Stimulated activated CD4-positive, alpha-beta T cell treated with anti-CD3 and anti-CD28 coated beads, Interleukin-1b, Interleukin-23, amount 100 ng/mL, for 4 hours (primary cell): ENCODE results near the gene TRIM54.
A peak's percentile ranks its signal among the peaks of the same experiment; 100 is the strongest.
"Not testable (repeated sequence)": the region's sequence is repeated elsewhere in the genome, so short reads cannot be mapped to it uniquely, and the experiment has no call there.

Experiments used
- DNase-seq, 2 donors: peaks; one replicate each; pipeline ENCODE4 v3.0.0-alpha.2; 2020; ENCODE audit warnings: low read depth in 2 of 2

The TRIM54 gene

DNA sequence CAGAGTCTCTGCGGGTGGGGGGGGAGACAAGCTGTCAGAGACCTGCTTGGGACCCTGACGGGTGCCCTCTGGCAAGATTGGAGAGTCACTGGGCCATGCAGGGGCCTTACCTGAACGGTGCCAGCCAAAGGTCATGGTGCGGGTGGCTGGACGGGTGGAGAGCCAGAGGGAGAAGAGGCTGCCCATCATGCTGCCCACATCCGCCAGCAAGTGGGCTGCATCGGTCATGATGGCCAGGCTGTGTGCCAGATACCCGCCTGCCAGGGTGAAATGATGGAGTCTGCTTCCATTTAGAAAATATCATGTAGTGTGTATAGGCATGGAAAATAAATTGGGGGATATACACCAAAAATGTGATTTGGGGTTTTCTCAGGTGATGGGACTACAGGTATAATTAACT is 24.2 kb upstream of the TRIM54 start:
- no peak for DNase-seq

DNA sequence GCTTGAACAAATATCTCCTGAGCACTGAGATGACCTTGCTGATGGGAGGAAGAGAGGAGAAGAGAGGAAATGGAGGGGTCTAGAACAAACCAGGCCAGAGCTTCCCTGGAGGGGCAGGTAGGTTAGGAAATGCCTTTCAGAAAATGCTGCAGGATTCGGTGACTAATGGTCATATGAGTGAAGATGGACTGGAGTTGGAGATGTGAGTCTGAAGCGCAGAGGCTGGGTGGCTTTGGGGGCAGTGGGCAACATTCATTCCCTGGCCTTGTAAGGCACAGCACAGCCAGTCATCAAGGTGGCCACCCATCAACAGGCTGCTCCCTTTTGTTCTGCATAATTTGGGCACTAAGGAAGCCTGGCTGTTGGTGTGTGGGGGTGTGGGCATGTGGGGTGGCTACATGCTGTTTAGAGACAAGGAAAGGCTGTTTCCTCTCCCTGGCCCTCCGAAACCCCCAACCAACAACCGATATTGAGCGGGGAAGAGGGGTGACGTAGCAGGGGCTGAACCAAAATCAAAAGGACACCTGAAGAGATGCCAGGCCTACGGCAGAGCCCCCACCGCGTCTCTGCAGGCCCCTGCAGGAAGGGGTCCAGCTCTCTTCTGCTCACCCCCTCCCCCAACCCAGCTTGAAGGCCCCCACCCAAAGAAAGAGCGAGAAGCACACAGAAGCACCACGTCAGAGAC is 20.8 kb upstream of the TRIM54 start:
- DNase-seq, result no peak

DNA sequence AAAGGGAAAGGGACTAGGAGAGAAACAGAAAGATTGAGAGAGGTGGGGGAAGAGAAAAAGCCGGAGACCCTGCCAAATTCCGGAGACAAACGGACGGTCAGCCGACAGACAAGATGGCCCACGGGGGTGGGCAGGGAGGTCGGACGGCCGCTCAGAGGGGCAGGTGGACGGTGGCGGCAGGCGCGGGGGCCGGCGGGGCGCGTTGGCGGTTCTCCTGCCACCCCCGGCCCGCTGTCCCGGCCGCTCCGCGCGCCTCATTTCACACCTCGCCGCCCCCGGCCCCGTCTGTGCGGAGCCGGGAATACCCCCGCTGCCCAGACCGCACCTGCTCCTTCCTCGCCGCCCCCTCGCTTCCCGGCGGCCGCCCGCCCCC is 20.3 kb upstream of the TRIM54 start:
- no peak for DNase-seq

DNA sequence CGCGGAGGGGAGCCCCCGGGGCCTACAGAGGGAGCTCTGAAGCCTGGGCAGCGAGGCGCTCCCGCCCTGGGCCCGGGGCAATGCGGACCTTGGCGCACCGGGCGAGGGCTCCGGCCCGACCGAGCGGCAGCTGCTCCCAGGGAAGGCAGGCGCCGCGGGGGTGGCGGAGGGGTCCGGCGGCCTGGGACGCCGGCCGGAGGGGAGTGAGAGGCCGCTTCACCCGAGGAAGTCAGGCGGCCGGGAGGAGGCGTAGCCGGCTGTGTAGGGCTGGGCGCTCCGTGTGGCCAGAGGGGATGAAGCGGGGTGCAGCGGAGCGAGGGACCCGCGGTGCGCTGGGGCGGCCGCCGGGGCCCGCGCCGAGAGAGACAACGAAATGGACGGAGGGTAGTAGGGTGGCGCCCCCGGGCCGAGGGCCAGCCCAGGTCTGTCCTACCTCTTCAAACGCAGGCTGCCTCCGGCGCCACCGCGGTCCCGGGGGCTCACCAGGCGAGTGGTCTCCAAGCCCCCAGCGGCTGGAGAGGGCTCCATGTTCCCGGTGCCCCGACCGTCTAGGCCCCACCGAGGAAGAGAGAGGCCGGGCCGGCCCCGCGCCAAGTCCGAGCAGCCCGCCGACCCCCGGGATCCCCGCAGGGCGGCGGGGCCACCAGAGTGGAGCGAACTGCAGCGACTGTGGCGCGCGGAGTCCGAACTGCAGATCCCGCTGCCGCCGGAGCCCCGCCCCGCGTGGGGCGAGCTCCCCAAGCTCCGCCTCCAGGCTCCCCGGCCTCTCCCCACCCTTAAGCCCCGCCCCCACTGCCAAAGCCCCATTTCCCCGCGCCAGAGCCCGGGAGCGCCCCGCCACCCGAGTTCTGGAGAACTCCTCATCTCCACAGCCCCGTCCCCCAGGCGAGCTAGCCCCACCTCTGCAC is 19.6 kb upstream of the TRIM54 start, which contains the start of gene SLC30A3:
TSS of gene SLC30A3 (minus strand) at position 669 of the 908 bp plus-strand sequence. CDS start at position 528, 141 bp downstream.
- peak; percentile 62 to 71 for DNase-seq

DNA sequence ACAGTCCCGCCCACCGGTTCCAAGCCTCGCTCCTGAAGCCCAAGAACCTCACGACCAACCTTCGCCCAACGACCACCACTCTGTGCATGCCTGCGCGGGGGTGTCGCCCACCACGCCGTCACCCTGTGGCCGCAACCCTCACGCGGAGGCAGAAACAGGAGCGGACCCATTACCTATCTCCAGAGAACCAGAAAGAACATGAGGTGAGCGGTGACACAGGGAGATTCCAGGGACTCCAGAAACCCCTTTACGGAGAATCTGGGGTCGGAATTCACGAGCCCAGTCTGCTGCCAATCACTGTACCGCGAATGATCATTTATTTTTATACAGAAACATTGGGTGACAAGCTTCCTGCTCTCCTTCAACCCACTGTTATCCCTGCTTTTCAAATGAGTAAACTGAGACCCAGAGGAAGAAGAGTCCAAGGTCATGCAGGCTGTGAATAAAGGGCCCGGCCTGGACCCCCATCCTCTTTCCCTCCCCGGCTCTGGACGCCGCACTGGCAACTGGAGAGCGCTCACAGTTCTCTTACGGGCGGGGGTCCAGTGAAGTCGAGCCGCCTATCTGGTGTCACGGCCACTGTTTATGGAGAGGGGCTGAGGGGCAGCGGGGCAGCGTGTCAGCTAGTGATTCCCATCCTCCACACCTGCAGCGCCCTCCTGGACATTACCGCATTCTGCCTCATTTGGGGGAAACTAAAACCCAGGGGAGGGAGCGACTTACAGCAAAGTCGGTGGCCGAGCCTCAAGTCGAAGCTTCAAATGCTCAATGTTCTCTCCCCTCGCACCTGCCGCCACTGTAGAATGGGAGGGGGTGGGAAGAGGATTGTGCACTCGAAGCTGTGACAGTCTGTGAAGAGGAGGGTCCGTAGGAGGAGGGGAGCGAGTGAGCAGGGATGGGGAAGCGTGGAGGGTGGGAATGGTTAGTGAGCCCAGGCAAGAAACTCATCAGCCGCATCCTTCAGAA is 18.7 kb upstream of the TRIM54 start:
- DNase-seq, result no peak

DNA sequence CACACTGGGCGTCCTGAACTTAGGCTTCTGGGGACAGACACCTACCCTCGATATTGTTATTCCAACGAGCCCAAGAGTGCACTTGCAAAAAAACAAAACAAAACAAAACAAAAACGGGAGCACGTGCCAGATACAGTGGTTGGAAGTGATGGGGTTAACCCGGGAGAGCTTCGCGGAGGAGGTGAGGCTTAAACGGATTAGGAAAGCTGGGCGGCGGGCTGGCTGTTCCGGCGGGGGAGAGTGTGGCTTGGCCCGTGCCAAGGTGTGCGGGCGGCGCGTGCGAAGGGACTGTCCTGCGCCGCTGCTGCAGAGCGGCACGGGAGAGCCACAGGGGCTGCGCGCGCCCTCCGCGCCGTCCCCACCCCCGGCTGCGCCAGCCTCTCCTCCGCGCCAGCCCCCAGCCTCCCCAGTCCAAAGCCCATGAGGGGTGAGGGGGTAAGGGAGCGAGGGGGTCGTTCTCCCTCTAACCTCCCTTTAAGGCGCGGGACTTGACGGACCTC is 17.9 kb upstream of the TRIM54 start:
- DNase-seq, result peak in 1 of 2 donors; percentile 22

DNA sequence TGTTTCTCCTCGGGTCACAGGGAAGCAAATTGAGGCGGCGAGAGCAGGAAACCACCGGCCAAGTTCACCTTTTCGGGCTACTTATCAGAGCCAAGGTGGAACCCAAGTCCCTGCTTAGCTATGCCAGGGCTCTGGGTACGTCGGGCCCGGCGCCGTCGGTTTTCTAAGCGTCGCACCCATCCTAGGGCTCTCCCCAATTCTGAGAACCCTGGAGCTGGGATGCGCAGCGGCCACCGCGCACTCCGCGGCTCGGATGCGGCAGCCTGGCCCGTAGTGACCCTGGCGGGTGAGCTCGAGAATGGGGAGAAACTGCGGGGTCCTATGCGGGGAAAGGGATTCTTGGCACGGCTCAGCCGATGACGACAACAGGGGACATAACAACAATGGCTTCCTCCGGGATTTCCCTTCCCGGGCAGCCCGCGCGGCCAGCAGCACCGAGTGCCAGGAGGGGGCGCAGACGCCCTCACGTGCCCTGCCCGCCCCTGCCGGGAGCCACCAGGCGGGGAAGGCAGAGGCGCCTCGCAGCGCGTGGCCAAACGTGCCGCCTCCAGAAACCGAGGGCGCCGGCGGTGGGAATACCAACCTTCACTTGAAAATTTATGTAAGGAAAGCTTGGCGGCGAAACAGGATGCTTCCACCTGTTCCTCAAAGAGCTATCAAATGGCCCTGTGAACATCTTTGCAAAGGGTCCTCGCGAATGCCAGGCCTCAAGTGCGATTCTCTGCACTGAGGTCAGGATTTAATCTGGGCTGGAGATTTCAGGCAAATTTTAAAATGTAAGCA is 17.3 kb upstream of the TRIM54 start:
- DNase-seq, result peak; percentile 27 to 54

DNA sequence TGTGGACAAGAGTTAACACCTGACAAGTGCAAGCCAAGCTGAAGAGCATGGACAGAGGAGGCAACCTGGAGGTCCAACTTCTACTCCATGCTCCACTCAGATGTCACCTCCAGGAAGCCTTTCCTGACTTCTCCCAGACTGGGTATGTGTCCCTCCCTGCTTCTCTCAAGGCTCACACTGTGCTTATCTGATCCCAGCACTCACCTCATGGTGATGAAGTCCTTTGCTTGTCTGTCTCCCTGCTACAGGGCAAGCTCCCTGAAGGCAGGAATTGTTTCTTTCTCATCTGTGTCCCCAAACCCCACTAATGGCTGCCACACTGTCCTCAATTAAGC is 16.7 kb upstream of the TRIM54 start:
- no peak for DNase-seq

DNA sequence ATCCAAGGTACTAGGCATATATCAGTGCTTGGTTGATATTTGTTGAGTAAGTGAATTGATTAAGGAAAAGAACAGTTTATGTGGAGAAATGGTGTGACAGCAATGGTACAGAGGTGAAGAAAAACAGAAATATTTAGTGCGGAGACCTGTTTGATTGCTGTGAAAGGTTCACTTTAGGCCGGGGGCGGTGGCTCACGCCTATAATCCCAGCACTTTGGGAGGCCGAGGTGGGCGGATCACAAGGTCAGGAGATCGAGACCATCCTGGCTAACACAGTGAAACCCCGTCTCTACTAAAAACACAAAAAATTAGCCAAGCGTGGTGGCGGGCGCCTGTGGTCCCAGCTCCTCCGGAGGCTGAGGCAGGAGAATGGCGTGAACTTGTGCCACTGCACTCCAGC is 13.9 kb upstream of the TRIM54 start:
- DNase-seq, result not testable (repeated sequence)

DNA sequence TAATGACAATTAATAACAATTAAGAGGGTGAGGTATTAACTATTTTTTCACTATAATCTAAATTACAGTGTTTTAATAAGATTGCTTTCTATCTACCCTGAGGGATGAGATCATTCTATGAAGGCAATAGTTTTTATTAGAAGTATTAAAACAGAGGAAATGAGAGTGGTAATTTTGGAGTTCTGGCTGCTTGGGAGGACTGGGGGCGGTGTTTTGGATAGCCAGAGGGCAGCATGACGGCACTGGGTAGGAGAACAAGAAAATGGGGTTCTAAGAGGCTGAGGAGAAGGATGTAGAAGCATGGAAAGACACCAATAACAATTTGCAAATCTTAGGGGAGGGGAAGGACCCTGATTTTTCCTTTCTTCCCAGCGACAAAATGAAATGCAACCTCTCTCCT is 12.1 kb upstream of the TRIM54 start:
- DNase-seq, result no peak

DNA sequence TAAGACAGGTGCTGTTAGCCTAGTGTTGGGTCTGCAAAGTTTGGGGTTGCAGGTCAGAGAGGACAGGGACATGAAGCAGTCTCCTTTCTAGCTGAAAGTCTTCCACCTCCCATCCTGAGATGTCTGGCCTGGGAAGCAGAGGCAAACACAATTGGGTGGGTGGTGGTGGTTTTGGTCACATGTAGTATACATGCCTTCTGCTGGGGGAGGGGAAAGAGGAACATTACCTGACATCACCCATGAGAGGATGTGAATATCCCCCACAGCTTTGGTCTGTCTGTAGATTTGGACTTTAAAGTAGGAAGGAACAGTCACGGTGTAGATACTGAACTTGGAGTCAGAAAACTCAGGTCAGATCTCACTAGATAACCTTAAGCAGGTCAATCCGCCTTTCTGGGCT is 11.6 kb upstream of the TRIM54 start:
- no peak for DNase-seq

DNA sequence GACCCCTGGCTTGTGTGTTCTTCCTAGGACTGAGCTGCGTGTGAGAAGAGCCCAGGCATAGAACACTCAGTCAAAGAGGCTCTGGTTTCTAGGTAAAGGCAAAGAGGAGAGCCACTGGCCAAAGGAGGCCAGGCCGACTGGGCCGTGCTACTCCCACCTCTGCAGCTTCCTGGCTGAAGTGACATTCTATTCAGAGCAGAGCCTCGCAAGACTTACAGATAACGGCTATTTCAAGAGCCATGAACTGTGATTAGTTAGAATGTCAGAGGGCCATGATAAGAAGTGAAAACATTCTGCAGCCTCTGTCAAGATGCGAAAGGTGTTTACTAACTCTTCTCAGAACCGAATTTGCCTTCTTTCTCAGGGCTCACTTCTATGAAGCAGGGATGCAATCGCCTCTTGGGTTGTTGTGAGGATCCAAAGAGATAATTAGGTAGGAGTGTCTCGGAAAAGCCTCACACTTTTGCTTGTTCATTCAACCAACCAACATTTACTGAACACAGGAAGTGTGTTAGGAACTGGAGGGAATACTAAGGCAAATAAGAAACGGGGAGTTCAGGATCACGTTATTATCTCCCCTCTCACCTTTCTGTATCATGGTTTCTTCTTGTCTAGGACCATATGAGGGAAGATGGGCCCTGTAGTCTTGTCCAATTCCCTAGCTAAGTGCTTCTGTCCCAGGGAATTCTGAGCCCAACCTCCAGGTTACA is 10.4 kb upstream of the TRIM54 start:
- no peak for DNase-seq

DNA sequence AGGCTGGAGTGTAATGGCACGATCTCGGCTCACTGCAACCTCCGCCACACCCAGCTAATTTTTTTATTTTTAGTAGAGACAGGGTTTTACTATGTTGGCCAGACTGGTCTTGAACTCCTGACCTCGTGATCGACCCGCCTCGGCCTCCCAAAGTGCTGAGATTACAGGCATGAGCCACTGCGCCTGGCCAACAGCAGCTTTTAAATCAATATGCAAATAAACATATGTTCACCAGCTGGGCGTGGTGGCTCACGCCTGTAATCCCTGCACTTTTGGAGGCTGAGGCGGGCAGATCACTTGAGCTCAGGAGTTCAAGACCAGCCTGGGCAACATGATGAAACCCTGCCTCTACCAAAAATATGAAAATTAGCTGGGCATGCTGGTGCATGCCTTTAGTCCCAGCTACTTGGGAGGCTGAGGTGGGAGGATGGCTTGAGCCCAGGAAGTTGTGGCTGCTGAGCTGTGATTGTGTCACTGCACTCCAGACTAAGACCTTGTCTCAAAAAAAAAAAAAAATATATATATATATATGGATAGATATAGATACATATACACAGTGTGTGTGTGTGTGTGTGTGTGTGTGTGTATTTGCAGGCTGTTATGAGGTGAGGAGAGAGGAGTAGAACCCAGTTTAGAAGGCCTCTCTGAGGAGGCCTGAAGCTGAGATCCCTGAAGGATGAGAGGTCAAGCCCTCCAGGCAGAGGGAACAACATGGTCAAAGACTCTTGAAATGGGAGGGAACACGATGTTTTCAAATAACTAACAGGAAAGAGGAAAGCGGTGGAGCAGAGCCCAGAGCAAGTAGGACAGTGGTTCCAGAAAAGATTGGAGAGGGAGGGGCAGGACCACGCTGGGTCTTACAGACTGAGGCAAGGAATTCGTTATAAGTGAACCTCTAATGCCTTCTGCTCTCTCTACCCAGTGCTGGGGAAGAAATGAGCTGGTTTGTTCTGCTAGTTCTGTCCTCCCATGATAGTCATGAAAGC is 9.4 kb upstream of the TRIM54 start:
- DNase-seq, result not testable (repeated sequence)

DNA sequence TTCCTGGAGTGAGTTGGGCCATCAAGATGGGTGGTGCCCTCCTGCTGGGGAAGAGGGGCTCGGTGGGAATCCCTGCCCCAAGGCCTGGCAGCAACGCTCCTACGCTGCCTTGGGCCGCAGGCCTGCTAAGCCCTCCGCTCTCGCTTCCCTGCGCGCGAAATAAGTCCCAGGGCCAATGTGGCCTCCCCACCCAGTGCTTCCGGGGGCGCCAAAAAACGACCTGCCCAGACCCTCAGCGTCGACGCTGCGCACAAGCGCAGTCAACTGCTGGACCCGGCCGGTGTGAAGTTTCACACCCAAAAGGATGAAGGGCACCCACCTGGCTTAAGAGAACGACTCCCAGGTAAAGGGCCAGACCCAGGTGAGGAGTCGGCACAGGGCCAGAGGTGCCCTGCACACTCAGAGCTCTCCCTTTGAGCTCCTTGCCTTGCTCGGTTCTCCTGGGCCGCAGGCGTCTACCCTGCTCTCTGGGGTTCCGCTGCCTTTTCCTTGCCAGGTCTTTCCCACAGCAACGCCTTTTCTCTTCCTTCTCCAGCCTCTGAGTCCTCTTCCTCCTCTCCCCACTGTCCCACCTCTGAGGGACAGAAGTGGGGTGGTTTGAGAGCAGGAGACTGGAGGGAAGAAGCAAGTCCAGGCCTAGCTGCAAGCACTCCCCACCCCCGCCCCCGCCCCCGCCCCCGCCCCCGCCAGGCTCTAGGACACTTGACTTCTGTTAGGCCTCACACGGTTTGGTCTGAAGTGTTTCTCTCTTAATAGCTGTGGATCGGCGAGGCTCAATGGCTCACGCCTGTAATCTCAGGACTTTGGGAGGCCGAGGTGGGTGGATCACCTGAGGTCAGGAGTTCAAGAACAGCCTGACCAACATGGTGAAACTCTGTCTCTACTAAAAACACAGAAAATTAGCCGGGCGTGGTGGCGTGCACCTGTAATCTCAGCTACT is 6.7 kb upstream of the TRIM54 start, which contains the start of gene DNAJC5G:
TSS of gene DNAJC5G (plus strand) at position 223 of the 940 bp plus-strand sequence. CDS start 1,296 bp downstream, outside the sequence.
- no peak for DNase-seq

DNA sequence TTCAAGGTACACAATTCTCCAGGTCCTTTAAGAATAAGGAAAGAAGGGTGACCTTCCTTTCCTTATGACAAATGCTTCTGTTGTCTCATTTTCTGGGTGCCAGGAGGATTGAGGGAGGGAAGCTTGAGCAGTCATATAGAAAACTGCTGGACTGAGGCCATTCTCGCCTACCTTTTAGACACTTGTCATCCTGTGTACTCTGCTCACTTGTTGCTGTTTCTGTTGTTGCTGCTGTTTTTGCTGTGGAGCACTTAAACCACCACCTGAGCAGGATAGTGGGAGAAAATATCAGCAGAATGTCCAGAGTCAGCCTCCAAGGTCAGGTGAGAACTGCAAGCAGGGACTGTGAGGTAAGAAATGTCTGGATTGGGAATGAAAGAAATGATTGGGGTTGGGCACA is 4.2 kb upstream of the TRIM54 start:
- no peak for DNase-seq

DNA sequence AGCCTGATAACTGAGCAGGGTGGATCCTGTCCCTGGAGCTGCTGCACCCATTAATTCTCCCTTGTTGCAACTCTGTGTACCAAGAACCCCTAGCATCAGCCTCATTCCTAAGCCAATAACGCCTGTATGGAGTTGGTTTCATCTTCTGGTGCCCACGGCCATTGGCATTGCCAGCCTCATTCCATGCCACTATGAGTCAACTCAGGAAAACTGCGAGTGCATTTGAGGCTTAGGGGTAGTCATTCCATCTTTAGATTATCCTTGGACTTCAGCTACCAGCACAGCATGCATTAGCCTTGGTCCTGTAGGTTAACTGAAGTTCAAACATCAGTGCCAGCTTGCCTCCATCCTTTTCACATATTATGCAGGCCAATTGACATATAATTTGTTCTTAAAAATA is 1.4 kb upstream of the TRIM54 start:
- DNase-seq, result no peak

DNA sequence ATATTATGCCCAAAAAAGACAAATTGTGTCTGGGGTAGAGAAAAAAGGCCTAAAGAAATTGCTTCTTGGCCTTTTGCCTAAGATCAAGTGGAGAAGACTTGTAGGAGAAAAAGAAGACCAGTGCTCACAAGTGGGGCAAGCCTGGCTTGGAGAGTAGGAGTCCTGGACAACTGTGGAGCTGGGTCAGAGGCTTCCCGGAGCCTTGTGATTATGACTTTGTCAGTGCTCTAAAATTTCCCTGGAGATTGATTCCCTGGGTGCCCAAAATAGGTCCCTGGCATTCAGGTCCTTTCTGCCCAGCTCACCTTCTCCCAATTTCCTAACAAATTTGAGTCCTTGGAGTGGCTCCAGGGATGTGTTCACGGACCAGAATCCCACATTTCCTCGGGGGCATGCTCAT is 787 bp upstream of the TRIM54 start:
- DNase-seq, result no peak

DNA sequence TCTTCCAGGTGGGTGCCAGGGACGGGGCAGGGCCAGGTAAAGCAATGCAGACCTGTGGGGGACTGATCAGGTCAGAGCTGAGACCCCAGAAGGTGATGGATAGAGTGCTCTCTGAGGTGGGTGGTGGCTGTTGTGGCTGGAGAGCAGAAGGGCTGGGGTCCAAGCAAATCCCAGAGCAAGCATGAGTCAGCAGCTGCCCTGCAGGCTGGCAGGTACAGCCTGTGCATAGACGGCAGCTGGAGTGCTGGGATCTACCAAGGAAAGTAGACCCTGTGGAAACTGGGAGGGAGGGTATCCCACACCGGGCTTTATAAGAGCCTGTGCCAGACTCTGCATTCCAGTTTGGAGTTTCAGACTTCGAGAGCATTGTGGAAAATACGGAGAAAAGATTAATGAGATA is 663 bp downstream of the TRIM54 start:
- no peak for DNase-seq
